ENCODE data around the gene KDM8. TPM values are rescaled to one million over a fixed set of nuclear protein-coding genes. Genes with fewer than 3 reads are reported as not detected.

KDM8 gene
- total and polyA plus RNA-seq, 2 donors (not counting 1 experiment from before 2014, with no cell fraction given), result 7.5 to 37.4 TPM

- WGBS (ENCODE audit: insufficient coverage), result 81% methylated on average over 13 of the region's 13 CpGs
- DNase-seq (no peak), ATAC-seq (ENCODE audit: low read depth) (no peak)
- TF ChIP-seq EZH2 (IDR thresholded peaks at IDR 0.05; ENCODE audit: borderline replicate concordance, insufficient read depth, low read depth, low read length, poor library complexity, severe bottlenecking) (no peak), CTCF (IDR thresholded peaks at IDR 0.05) (no peak)
- H3K79me2 ChIP-seq (ENCODE audit: control insufficient read depth, insufficient read depth, low read length), result no peaks in the 10 kb centered on the region
- POLR2A ChIA-PET, result no interaction called here
- H3K27me3 Mint-ChIP-seq, result peaks cover 3% of the 10 kb centered on the region
- H3K4me3 ChIP-seq (ENCODE audit: control extremely low read depth in 1 of 5, extremely low read depth in 1 of 5, insufficient read depth in 1 of 5, low read depth in 2 of 5, low read length in 4 of 5), result no peak overlapping the region
- no peak overlapping the region for H3K4me2 ChIP-seq (replicated peaks; ENCODE audit: low read depth, low read length, poor library complexity, severe bottlenecking)
- no peaks in the 10 kb centered on the region for H4K20me1 ChIP-seq (ENCODE audit: control insufficient read depth, insufficient read depth, low read length, poor library complexity, severe bottlenecking)
- CTCF ChIA-PET, result interaction anchor here (1.4 to 1.6 kb wide), 2 partner anchors 8 to 13 kb away, joined by 3 to 4 read pairs; no protein-coding TSS in a partner anchor
- H3K9me3 Mint-ChIP-seq (ENCODE audit: insufficient read depth), result peaks cover under 1% of the 10 kb centered on the region
- no peaks in the 10 kb centered on the region for H3K36me3 ChIP-seq (replicated peaks in 1 of 2; ENCODE audit: control extremely low read depth in 1 of 2, control insufficient read depth in 1 of 2, extremely low read depth in 1 of 2, insufficient read depth in 2 of 2, low read length in 1 of 2)
- H3K27ac ChIP-seq (ENCODE audit: low read length in 2 of 2), result no peak overlapping the region
- H3K27ac Mint-ChIP-seq, result peak overlapping the region; percentile 46
- H2AFZ ChIP-seq (ENCODE audit: insufficient read depth, low read depth, low read length, poor library complexity, severe bottlenecking), result no peak overlapping the region
- H3K4me3 Mint-ChIP-seq, result no peak overlapping the region
- H3K9ac ChIP-seq (ENCODE audit: low read length), result no peak overlapping the region
- H3K9me3 ChIP-seq (ENCODE audit: control extremely low read depth in 1 of 3, control insufficient read depth in 2 of 3, insufficient read depth in 1 of 3, low read length in 2 of 3), result peaks cover 0 to under 1% (median 0%) of the 10 kb centered on the region in 3 donors
- peaks cover 0 to 3% (median 0%) of the 10 kb centered on the region in 4 experiments for H3K27me3 ChIP-seq (replicated peaks in 1 of 4; ENCODE audit: control extremely low read depth in 1 of 4, control insufficient read depth in 3 of 4, insufficient read depth in 4 of 4, low read length in 3 of 4)
- no peaks in the 10 kb centered on the region for H3K4me1 Mint-ChIP-seq
- intact Hi-C loops (cut with micrococcal nuclease), result no loop called here
- H3K4me1 ChIP-seq (ENCODE audit: control insufficient read depth in 2 of 2, insufficient read depth in 2 of 2, low read length in 2 of 2), result no peaks in the 10 kb centered on the region
These were observed 13.9 kb upstream of the KDM8 start for GRCh38 chr16:27189335-27189972.

- ChIA-PET CTCF (interaction anchor here (1.1 to 1.6 kb wide), 3 partner anchors 9 to 14 kb away, joined by 3 to 5 read pairs (median 4); no protein-coding TSS in a partner anchor), POLR2A (no interaction called here)
- no peaks in the 10 kb centered on the region for H3K4me1 Mint-ChIP-seq
- intact Hi-C loops (cut with micrococcal nuclease), result no loop called here
- Histone ChIP-seq H4K20me1 (ENCODE audit: control insufficient read depth, insufficient read depth, low read length, poor library complexity, severe bottlenecking) (no peaks in the 10 kb centered on the region), H3K27me3 (replicated peaks in 1 of 4; ENCODE audit: control extremely low read depth in 1 of 4, control insufficient read depth in 3 of 4, insufficient read depth in 4 of 4, low read length in 3 of 4) (peaks cover 0 to 3% (median 0%) of the 10 kb centered on the region in 4 experiments), H3K4me3 (ENCODE audit: control extremely low read depth in 1 of 5, extremely low read depth in 1 of 5, insufficient read depth in 1 of 5, low read depth in 2 of 5, low read length in 4 of 5) (no peak overlapping the region), H3K9me3 (ENCODE audit: control extremely low read depth in 1 of 3, control insufficient read depth in 2 of 3, insufficient read depth in 1 of 3, low read length in 2 of 3) (peaks cover 0 to 9% (median 4%) of the 10 kb centered on the region in 3 donors), H2AFZ (ENCODE audit: insufficient read depth, low read depth, low read length, poor library complexity, severe bottlenecking) (no peak overlapping the region), H3K27ac (ENCODE audit: low read length in 2 of 2) (no peak overlapping the region), H3K9ac (ENCODE audit: low read length) (no peak overlapping the region), H3K36me3 (replicated peaks in 1 of 2; ENCODE audit: control extremely low read depth in 1 of 2, control insufficient read depth in 1 of 2, extremely low read depth in 1 of 2, insufficient read depth in 2 of 2, low read length in 1 of 2) (no peaks in the 10 kb centered on the region), H3K4me2 (replicated peaks; ENCODE audit: low read depth, low read length, poor library complexity, severe bottlenecking) (no peak overlapping the region), H3K4me1 (ENCODE audit: control insufficient read depth in 2 of 2, insufficient read depth in 2 of 2, low read length in 2 of 2) (no peaks in the 10 kb centered on the region), H3K79me2 (ENCODE audit: control insufficient read depth, insufficient read depth, low read length) (no peaks in the 10 kb centered on the region)
- no peak for DNase-seq
- no peak for ATAC-seq (ENCODE audit: low read depth)
- no peak overlapping the region for H3K4me3 Mint-ChIP-seq
- no peak overlapping the region for H3K27ac Mint-ChIP-seq
- H3K9me3 Mint-ChIP-seq (ENCODE audit: insufficient read depth), result peaks cover 6% of the 10 kb centered on the region
- 95% methylated on average over 11 of the region's 12 CpGs for WGBS (ENCODE audit: insufficient coverage)
- peaks cover 3% of the 10 kb centered on the region for H3K27me3 Mint-ChIP-seq
- TF ChIP-seq EZH2 (IDR thresholded peaks at IDR 0.05; ENCODE audit: borderline replicate concordance, insufficient read depth, low read depth, low read length, poor library complexity, severe bottlenecking) (no peak), CTCF (IDR thresholded peaks at IDR 0.05) (no peak)
These were observed 12.9 kb upstream of the KDM8 start for GRCh38 chr16:27190316-27190871.
